Measurements from ENCODE around the gene VSIG10L. TPM values are rescaled to one million over a fixed set of nuclear protein-coding genes. Genes with fewer than 3 reads are reported as not detected.
A peak's percentile ranks its signal among the peaks of the same experiment; 100 is the strongest.

Gene VSIG10L
- 11.6 to 14.1 TPM (median 14.1 TPM) in 3 replicates for total RNA-seq (2021)
- percentile 51 among the genes with signal in this experiment for Bru-seq, nascent RNA
- long read RNA-seq, experiment 1, transcript VSIG10L-201 (10 exons, 3,397 nt) = major isoform, 12 of 75 reads
- long read RNA-seq, experiment 1, partial matches to known transcripts = 51 of 75 reads
- long read RNA-seq, experiment 1, other reads (novel, unspliced or antisense) = 11 of 75 reads
- long read RNA-seq, experiment 2, partial matches to known transcripts = 23 of 27 reads
- long read RNA-seq, experiment 2, other reads (novel, unspliced or antisense) = 4 of 27 reads
- long read RNA-seq, experiment 3, partial matches to known transcripts = 12 of 14 reads
- long read RNA-seq, experiment 3, other reads (novel, unspliced or antisense) = 2 of 14 reads

- Mint-ChIP-seq H3K27ac (peak within 1 kb of the TSS; percentile 35), H3K36me3 (peaks cover 7% of the 10 kb centered on the region), H3K27me3 (ENCODE audit: low read depth) (peaks cover 26% of the 10 kb centered on the region), H3K9me3 (no peaks in the 10 kb centered on the region), H3K4me1 (peaks cover 32% of the 10 kb centered on the region), H3K4me3 (peak within 1 kb of the TSS; percentile 71)
- TF ChIP-seq CREB1 (CRISPR knock-in tag; IDR thresholded peaks at IDR 0.05) (no peak), USF1 (CRISPR knock-in tag; IDR thresholded peaks at IDR 0.05) (no peak), ZSCAN18 (CRISPR knock-in tag; IDR thresholded peaks at IDR 0.05) (no peak), SOX15 (CRISPR knock-in tag; IDR thresholded peaks at IDR 0.05) (no peak), ZMAT4 (CRISPR knock-in tag; IDR thresholded peaks at IDR 0.05) (no peak), SMAD3 (CRISPR knock-in tag; IDR thresholded peaks at IDR 0.05; ENCODE audit: borderline replicate concordance) (no peak), ARID4B (CRISPR knock-in tag; IDR thresholded peaks at IDR 0.05; ENCODE audit: borderline replicate concordance) (no peak), ZNF138 (CRISPR knock-in tag; conservative IDR thresholded peaks at IDR 0.05) (no peak), FOXK1 (CRISPR knock-in tag; IDR thresholded peaks at IDR 0.05) (no peak), RORB (CRISPR knock-in tag; IDR thresholded peaks at IDR 0.05) (no peak)
- CTCF ChIA-PET = interaction anchor here (0.7 to 4.6 kb wide), 7 partner anchors 22 to 319 kb away, joined by 3 to 37 read pairs (median 4); no protein-coding TSS in a partner anchor
- ATAC-seq = no peak
- POLR2A ChIA-PET = interaction anchor here (0.6 to 1.3 kb wide), 4 partner anchors 24 to 80 kb away, joined by 3 to 5 read pairs (median 4); partner anchors contain the start of gene ETFB
- no peak for DNase-seq (ENCODE audit: low spot score)
These were observed at the start of gene VSIG10L for GRCh38 chr19:51341976-51342580. Gene VSIG10L (minus strand): TSS chr19:51342139. CDS start chr19:51342124, 15 bp downstream.

- CTCF ChIA-PET = interaction anchor here (0.7 to 1.6 kb wide), 10 partner anchors 10 to 266 kb away, joined by 3 to 11 read pairs (median 4); partner anchors contain the start of gene CLDND2
- DNase-seq (ENCODE audit: low spot score) = no peak
- peak overlapping the region; percentile 57 for H3K4me3 Mint-ChIP-seq
- no peaks in the 10 kb centered on the region for H3K9me3 Mint-ChIP-seq
- H3K27me3 Mint-ChIP-seq (ENCODE audit: low read depth) = no peaks in the 10 kb centered on the region; the same call in 1 of the 2 replicates
- ATAC-seq = no peak
- TF ChIP-seq JUN (CRISPR knock-in tag; IDR thresholded peaks at IDR 0.05) = no peak
- no peak for TF ChIP-seq TCF7 (CRISPR knock-in tag; IDR thresholded peaks at IDR 0.05; ENCODE audit: low read depth)
- POLR2A ChIA-PET = interaction anchor here (0.5 to 1.0 kb wide), 4 partner anchors 24 to 52 kb away, joined by 3 to 13 read pairs (median 4); partner anchors contain the start of genes ETFB and VSIG10L
- H3K36me3 Mint-ChIP-seq = no peaks in the 10 kb centered on the region
- H3K4me1 Mint-ChIP-seq = peaks cover 33% of the 10 kb centered on the region
- peak overlapping the region; percentile 77 for H3K27ac Mint-ChIP-seq
These were observed 49.2 kb upstream of the VSIG10L start for GRCh38 chr19:51391073-51391611.

- ATAC-seq (no peak), DNase-seq (ENCODE audit: low spot score) (no peak)
- Mint-ChIP-seq H3K4me1 (peaks cover 22% of the 10 kb centered on the region), H3K27ac (no peak overlapping the region), H3K27me3 (ENCODE audit: low read depth) (no peaks in the 10 kb centered on the region; the same call in 1 of the 2 replicates), H3K4me3 (no peak overlapping the region), H3K36me3 (no peaks in the 10 kb centered on the region), H3K9me3 (no peaks in the 10 kb centered on the region)
- TF ChIP-seq ATF2 (CRISPR knock-in tag; IDR thresholded peaks at IDR 0.05; ENCODE audit: borderline replicate concordance, low read depth) = no peak
- TF ChIP-seq GABPB1 (CRISPR knock-in tag; IDR thresholded peaks at IDR 0.05) = 0 out of 2 replicates have a peak, but pooled peaks have one; percentile 48
- ChIA-PET CTCF (interaction anchor here (0.6 kb wide), 1 partner anchor 8 kb away, joined by 3 read pairs; no protein-coding TSS in a partner anchor), POLR2A (no interaction called here)
These were observed 47.2 kb upstream of the VSIG10L start for GRCh38 chr19:51389143-51389542.

All from WTC11 (cell line).